ENCODE results near the gene PPM1N.

DNA sequence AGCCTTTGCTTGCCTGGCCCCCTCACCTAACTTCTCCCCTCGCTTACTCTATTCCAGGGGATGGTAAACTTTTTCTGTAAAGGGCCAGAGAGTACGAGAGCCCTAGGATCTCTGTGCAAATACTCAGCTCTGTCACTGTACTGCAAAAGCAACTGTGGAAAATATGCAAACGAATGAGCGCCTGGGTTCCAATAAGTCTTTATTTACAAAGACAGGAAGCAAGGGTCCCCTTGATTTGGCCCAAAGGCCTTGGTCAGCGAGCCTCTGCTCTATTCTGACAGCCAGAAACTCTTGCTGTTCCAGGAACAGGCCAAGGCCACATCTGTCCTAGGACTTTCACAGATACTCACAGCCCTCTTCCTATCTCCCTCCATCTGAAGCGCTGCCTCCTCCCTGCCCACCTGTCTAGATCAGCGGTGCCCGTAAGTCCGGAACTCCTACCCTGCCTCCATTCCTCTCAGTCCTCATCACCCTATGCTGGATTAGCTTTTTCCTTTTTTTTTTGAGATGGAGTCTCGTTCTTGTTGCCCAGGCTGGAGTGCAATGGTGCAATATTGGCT lies 49.0 kb downstream of the PPM1N start:
- TF ChIP-seq CTCF (IDR thresholded peaks at IDR 0.05) (no peak), EP300 (IDR thresholded peaks at IDR 0.05) (no peak), POLR2AphosphoS5 (IDR thresholded peaks at IDR 0.05) (no peak)

All from stomach (tissue), 4 donors.